Head of caudate nucleus (tissue), 42 donors: ENCODE measurements around the gene RCAN2.
"Not testable (repeated sequence)": the region's sequence is repeated elsewhere in the genome, so short reads cannot be mapped to it uniquely, and the experiment has no call there.

Experiments
- DNase-seq, 42 donors: peaks; one replicate each; pipeline versions ENCODE4 v3.0.0 to v3.0.0-alpha.2; 2020 to 2021; ENCODE audit warnings: mixed read lengths in 7 of 42
- intact Hi-C: fragments of 100-400 bp; cut with DNase I; formaldehyde crosslinking; loops from one replicate; pipeline ENCODE4 v1.15.0; 2022

The RCAN2 gene

GRCh38 chr6:46370622-46371021 is 120.6 kb downstream of the RCAN2 start:
- intact Hi-C loops, result no loop called here
- DNase-seq, result no peak

DNA sequence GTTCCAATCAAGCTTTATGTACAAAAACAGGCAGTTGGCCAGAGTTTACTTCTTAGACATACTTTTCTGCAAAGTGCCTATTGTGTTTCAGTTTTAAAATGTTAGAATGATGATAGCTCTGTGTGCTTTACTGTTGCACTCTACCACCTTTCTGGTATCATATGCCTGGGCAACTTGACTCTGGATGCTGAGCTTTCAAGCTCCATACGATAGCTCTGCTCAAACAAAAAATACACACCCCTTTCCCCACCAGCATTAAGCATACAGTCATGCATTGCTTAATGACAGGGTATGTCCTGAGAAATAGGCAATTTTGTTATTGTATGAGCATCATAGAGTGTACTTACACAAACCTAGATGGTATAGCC is 123.1 kb downstream of the RCAN2 start:
- intact Hi-C loops, result no loop called here

DNA sequence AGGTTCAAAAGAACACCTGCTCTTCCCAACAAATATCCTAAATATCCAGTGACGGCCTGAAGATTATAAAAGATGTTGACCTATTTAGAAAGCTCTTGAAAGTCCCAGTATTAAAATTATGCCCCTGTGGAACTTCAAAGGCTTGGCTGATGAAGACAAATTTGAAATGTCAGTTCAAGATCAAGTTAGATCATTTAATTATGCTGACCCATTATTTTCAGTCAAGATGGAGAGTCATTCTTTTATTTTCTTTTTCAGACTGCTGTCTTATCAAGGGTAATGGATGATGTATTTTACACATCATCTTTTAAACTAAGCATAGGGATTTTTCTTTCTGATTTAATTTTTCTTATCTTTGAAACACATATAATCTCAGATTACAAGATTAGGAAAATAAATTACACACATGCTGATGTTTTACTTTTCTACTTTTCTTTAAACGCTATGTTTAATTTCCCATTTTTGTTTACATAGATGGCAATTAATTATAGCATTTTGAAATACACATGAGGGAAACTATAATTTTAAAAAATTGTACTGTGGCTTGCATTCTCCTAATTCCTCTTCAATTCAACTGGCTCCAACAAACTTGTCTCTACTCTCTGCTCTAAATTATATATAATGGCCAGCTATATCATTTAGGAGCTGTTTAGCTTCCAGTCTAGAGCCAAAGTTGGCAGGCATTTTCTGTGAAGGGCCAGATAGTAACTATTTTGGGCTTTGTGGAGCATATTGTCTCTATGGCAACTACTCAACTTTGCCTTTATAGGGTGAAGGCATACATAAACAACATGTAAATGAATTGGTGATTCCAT is 123.7 kb downstream of the RCAN2 start:
- intact Hi-C loops, result no loop called here

More for the DNA sequence above, 123.1 kb downstream of the RCAN2 start:
- no peak for DNase-seq

DNA sequence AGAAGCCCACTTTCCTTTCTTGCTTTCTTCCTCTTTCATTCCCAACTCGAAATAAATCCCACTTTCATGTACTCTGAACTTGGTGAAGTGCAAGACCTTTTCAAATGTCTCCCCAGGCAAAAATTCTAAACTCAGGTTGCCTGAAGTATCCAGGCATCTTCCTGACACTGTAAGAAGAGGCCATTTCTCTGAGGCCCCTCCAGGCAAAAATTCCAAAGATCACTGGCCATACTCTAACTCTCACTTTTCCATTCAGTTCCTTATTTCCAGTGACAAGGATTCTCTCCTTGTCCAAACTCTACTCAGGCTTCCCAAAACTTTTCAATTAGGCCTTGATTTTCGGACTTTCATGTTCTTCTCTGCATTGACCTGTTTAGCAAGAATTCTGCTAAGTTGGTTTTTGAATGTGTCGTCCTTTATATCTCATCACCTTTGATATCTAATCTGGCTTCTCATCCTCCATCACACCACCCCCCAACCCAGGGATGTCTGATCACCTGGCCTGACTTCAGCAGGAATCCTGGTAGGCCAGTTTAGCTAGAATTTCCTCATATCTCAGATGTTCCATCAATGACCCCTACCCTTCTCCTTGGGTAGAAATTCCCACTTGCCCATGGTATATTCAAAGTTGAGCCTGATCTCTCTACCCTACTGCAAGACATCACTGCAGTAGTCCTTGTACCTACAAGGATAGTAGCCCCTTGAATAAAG is 124.9 kb downstream of the RCAN2 start:
- intact Hi-C loops, result no loop called here
- DNase-seq, result no peak

More for the DNA sequence above, 123.7 kb downstream of the RCAN2 start:
- no peak for DNase-seq

DNA sequence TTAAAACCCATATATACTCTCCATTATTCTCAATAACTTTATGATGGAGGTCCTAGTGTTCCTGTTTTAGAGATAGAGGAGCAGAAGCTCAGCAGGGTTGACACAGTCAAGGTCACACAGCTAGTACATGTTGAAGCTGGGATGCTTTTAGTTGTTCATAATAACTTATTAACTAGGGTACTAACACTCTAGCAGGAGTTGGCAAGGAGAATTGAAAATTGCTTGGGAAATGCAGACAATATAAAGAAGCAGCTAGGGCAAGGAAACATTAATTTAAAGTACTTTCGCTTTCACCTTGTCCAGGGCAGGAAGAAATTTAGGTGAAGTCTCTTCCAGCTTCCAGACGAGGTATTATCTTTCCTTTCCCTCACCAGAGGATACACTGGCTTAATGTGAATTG is 133.7 kb downstream of the RCAN2 start:
- intact Hi-C loops, result no loop called here
- no peak for DNase-seq

- intact Hi-C loops, result no loop called here
- no peak for DNase-seq
These were observed 134.7 kb downstream of the RCAN2 start for GRCh38 chr6:46356543-46356942.

- intact Hi-C loops, result no loop called here
- DNase-seq, result no peak
These were observed 137.7 kb downstream of the RCAN2 start for GRCh38 chr6:46353528-46353927.

GRCh38 chr6:46352541-46353268 is 138.5 kb downstream of the RCAN2 start:
- intact Hi-C loops, result no loop called here
- DNase-seq, result no peak

- DNase-seq, result no peak
- intact Hi-C loops, result no loop called here
These were observed 140.5 kb downstream of the RCAN2 start for GRCh38 chr6:46350714-46351113.

GRCh38 chr6:46347669-46348068 is 143.6 kb downstream of the RCAN2 start:
- DNase-seq, result no peak
- intact Hi-C loops, result no loop called here

DNA sequence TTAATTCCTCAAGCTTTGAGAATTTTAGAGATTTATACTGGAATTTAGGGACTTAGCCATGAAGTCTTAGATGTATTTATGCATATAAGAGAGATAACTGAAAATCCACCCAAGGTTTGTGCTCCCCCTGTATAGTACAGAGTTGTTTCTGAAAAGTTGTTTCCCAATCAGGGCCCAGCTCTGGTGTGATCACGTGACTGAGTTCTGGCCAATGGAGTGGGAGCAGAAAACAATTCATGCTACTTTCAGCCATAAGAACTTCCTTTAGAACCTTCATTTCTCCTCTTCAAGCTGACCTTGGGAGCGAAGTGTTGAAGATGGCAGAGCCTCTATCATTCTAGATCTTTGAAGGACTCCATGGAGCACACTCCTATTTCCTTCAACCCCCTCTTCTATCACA is 151.0 kb downstream of the RCAN2 start:
- DNase-seq, result no peak
- intact Hi-C loops, result no loop called here

- intact Hi-C loops, result no loop called here
- no peak for DNase-seq
These were observed 153.1 kb downstream of the RCAN2 start for GRCh38 chr6:46338131-46338530.

DNA sequence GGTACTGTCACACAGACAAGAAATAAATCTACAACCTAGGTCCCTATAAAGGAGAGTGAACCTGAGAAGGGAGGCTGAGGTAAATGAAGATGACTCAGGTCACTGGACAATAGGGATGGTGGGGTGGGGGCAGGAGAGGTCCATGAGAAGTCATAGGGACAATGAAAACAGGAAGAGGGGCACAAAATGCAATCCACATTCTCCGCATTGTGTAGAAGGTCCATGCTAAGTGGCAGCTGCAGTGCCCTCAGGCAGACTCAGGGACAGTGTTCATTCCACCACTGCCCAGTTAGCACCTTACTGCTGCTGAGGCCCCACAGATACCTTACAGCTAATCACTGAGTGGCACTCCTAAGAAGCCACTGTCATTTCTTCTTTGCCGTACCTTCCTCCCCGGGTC is 156.8 kb downstream of the RCAN2 start:
- intact Hi-C loops, result no loop called here
- no peak for DNase-seq

DNA sequence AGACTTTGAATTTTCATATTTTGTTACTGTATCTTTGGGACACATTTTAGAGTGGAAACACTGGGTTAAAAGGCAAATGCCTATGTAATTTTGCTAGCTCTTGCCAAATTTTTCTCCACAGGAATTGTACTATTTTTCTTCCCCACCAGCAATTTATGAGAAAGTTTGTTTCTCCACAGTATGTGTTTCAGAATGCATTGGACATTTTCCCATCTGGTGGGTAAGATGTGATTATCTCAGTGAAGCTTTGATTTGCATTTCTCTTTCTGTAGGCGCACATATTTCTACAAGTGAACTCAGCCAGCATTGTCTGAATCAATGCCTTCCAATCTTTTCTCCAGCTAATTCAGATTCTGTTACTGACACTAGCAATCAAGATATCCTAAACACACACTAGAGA is 157.8 kb downstream of the RCAN2 start:
- intact Hi-C loops, result no loop called here
- no peak for DNase-seq

- intact Hi-C loops, DNase-seq: not testable (repeated sequence)
These were observed 158.8 kb downstream of the RCAN2 start for GRCh38 chr6:46332448-46332847.

DNA sequence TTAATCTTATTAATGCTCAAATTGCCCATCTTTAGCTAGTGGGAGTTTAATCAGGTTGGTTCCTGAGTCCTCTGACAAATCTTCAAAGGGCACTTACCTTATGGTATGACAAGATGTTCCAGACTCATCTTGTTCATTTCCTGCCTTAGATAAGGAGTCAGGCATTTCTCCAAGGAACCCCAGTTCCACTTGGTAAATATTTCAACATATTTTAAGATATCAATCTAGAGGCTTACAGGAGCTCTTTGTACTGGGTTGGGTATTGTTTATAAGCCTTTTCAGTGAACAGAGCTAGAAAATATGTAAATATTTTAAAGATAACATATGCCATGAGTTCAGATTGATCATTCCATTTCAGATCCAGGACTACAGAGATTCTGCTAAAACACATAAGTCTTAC is 159.8 kb downstream of the RCAN2 start:
- intact Hi-C loops, result no loop called here
- no peak for DNase-seq

DNA sequence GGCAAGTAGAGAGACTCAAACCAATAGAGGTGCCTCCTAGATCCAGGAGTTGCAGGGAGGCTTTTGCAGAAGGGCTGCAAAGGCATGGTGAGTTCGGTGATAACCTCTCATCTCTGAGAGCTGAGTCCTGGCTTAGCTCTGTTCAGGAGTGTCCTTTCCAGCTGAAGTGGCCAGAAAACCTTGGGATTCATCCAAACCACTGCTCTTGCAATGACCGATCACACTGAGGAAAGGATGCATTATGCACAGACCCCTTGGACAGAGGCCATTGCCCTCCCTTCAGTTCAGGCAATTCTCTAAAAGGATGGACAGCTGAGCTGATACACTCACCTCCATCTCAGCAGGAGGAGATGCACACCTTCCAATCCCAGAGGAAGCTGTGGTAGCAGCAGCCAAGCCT is 161.7 kb downstream of the RCAN2 start:
- intact Hi-C loops, result loop anchor here (10.0 kb wide), 1 partner anchor 75 kb away; no protein-coding TSS in a partner anchor
- no peak for DNase-seq

DNA sequence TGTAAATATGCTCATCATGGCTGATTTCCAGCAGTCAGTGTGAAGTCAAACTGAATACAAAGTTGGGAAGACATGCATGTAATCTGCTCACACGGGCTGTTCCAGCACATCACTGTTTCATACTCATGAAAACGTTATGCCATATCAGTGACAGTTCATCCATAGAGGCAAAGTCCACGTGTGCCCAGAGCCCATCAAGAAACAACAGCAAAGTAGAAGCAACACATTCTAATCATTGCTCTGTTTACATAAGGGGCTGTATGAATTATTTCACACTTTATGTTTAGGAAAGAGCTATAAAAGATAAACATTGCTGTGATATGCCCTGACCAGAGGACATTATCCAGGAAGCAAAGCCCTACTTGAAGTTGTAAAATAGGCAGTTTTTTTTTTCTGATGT is 163.5 kb downstream of the RCAN2 start:
- intact Hi-C loops, result loop anchor here (10.0 kb wide), 1 partner anchor 77 kb away; no protein-coding TSS in a partner anchor

DNA sequence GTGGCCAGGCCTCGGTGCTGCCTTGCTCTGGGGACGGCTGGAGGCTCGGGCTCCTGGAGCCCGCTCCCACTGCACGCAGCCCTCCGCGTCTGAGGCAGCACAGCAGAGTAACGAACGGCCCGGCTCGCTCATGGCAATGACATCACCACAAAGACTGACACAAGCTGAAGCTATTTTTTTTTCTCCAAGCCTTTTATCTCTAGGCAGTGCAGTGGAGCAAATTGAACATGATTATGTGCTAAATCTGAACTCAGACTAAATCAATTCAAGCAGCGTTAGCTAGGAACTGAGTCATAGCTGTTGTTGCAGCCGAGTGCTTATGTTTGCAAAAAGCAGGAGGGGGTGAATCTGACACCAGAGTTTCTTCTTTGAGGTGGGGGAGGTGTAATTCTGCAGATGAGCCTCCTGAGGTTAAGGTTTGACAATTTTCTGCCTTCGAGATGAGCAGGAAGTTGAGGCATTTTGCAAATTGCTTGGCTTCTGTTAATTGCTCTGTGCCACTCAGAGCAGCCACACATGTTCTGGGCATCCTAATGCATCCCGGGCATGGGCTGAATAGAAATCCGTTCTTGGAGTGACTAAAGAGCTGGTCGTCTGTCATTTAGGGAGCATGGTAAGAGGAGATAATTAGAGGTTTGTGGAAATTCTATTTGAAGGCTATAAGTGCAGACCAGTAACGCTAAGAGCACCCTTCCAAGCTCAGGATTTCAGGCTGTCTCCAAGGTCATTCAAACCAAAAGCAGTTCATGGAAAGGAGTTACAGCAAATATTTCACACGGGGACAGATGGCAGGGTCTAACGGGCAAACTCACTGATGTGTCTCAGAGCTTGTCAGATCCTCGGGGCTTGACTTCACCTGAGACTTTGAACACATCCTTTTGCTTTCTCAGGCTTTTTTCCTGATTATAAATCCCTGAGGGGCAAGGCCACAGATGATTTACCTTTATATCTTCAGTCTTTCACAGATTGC is 165.4 kb downstream of the RCAN2 start:
- intact Hi-C loops, result loop anchor here (10.0 kb wide), 1 partner anchor 79 kb away; no protein-coding TSS in a partner anchor

More for the DNA sequence above, 163.5 kb downstream of the RCAN2 start:
- no peak for DNase-seq

More for the DNA sequence above, 165.4 kb downstream of the RCAN2 start:
- DNase-seq, result peak; percentile 66 to 93 (median 79)
